HEK293 (cell line): ENCODE results near the gene LRP1-AS.

Source experiments
- GFI1B ChIP-seq: fragments of 450-650 bp; formaldehyde crosslinking; IDR thresholded peaks from 2 replicates; pipeline ENCODE4 v1.5.1; 2016; ENCODE audit warnings: missing biosample characterization, missing genetic modification characterization
- GLI4 ChIP-seq: fragments of 450-650 bp; formaldehyde crosslinking; IDR thresholded peaks from 2 replicates; pipeline ENCODE4 v1.5.1; 2016; ENCODE audit warnings: missing biosample characterization, missing genetic modification characterization
- WT1 ChIP-seq: fragments of 450-650 bp; formaldehyde crosslinking; IDR thresholded peaks from 2 replicates; pipeline ENCODE4 v1.5.1; 2016; ENCODE audit warnings: missing biosample characterization, missing genetic modification characterization
- ZBTB17 ChIP-seq: fragments of 450-650 bp; formaldehyde crosslinking; IDR thresholded peaks from 2 replicates; pipeline ENCODE4 v1.5.1; 2016; ENCODE audit warnings: missing biosample characterization, missing genetic modification characterization
- ZFHX2 ChIP-seq: fragments of 450-650 bp; formaldehyde crosslinking; conservative IDR thresholded peaks from 2 replicates; pipeline ENCODE4 v1.5.1; 2016; ENCODE audit warnings: missing biosample characterization, missing genetic modification characterization
- ZNF112 ChIP-seq: fragments of 450-650 bp; formaldehyde crosslinking; IDR thresholded peaks from 2 replicates; pipeline ENCODE4 v1.5.0; 2017; ENCODE audit warnings: missing biosample characterization, missing genetic modification characterization
- ZNF121 ChIP-seq: fragments of 450-650 bp; formaldehyde crosslinking; IDR thresholded peaks from 2 replicates; pipeline ENCODE4 v1.5.1; 2016; ENCODE audit warnings: missing biosample characterization, missing genetic modification characterization
- ZNF140 ChIP-seq: fragments of 450-650 bp; formaldehyde crosslinking; IDR thresholded peaks from 2 replicates; pipeline ENCODE4 v1.5.1; 2016; ENCODE audit warnings: missing biosample characterization, missing genetic modification characterization
- ZNF202 ChIP-seq: fragments of 450-650 bp; formaldehyde crosslinking; IDR thresholded peaks from 2 replicates; pipeline ENCODE4 v1.5.1; 2016; ENCODE audit warnings: missing biosample characterization, missing genetic modification characterization, borderline replicate concordance
- ZNF24 ChIP-seq: fragments of 450-650 bp; formaldehyde crosslinking; IDR thresholded peaks from 2 replicates; pipeline ENCODE4 v1.5.1; 2016; ENCODE audit warnings: missing biosample characterization, missing genetic modification characterization
- ZNF266 ChIP-seq: fragments of 450-650 bp; formaldehyde crosslinking; IDR thresholded peaks from 2 replicates; pipeline ENCODE4 v1.5.1; 2016; ENCODE audit warnings: missing biosample characterization, missing genetic modification characterization, low read depth
- ZNF335 ChIP-seq: fragments of 450-650 bp; formaldehyde crosslinking; conservative IDR thresholded peaks from 2 replicates; pipeline ENCODE4 v1.5.1; 2016; ENCODE audit warnings: missing biosample characterization, missing genetic modification characterization
- ZNF423 ChIP-seq: fragments of 450-650 bp; formaldehyde crosslinking; IDR thresholded peaks from 2 replicates; pipeline ENCODE4 v1.5.1; 2016; ENCODE audit warnings: missing biosample characterization, missing genetic modification characterization
- ZNF433 ChIP-seq: fragments of 450-650 bp; formaldehyde crosslinking; IDR thresholded peaks from 2 replicates; pipeline ENCODE4 v1.5.1; 2016; ENCODE audit warnings: missing biosample characterization, missing genetic modification characterization, low read depth
- ZNF544 ChIP-seq: fragments of 450-650 bp; formaldehyde crosslinking; IDR thresholded peaks from 2 replicates; pipeline ENCODE4 v1.5.0; 2017; ENCODE audit warnings: missing biosample characterization, missing genetic modification characterization
- ZNF548 ChIP-seq: fragments of 450-650 bp; formaldehyde crosslinking; IDR thresholded peaks from 2 replicates; pipeline ENCODE4 v1.5.1; 2016; ENCODE audit warnings: missing biosample characterization, missing genetic modification characterization
- ZNF561 ChIP-seq: fragments of 450-650 bp; IDR thresholded peaks from 2 replicates; pipeline ENCODE4 v1.5.1; 2018; ENCODE audit warnings: missing biosample characterization, missing genetic modification characterization, borderline replicate concordance
- ZNF596 ChIP-seq: fragments of 450-650 bp; IDR thresholded peaks from 2 replicates; pipeline ENCODE4 v1.5.0; 2018; ENCODE audit warnings: missing biosample characterization, mild to moderate bottlenecking, missing genetic modification characterization, moderate library complexity
- ZNF785 ChIP-seq: fragments of 450-650 bp; formaldehyde crosslinking; IDR thresholded peaks from 2 replicates; pipeline ENCODE4 v1.5.1; 2016; ENCODE audit warnings: missing biosample characterization, missing genetic modification characterization
- ZNF791 ChIP-seq: fragments of 450-650 bp; formaldehyde crosslinking; IDR thresholded peaks from 2 replicates; pipeline ENCODE4 v1.5.1; 2016; ENCODE audit warnings: missing biosample characterization, missing genetic modification characterization
- ZSCAN16 ChIP-seq: fragments of 450-650 bp; formaldehyde crosslinking; IDR thresholded peaks from 2 replicates; pipeline ENCODE4 v1.5.1; 2016; ENCODE audit warnings: missing biosample characterization, missing genetic modification characterization
- TF ChIP-seq, protein P1 (sequence below): fragments of 450-650 bp; formaldehyde crosslinking; IDR thresholded peaks from 2 replicates; pipeline ENCODE4; 2016; ENCODE audit warnings: missing biosample characterization, missing genetic modification characterization
- TF ChIP-seq, protein P2 (sequence below): fragments of 450-650 bp; formaldehyde crosslinking; IDR thresholded peaks from 2 replicates; pipeline ENCODE4 v1.5.1; 2016; ENCODE audit warnings: missing biosample characterization, missing genetic modification characterization
- TF ChIP-seq, protein P3 (sequence below): fragments of 450-650 bp; formaldehyde crosslinking; IDR thresholded peaks from 2 replicates; pipeline ENCODE4 v1.5.1; 2016; ENCODE audit warnings: missing biosample characterization, missing genetic modification characterization
- TF ChIP-seq, protein P4 (sequence below): fragments of 450-650 bp; formaldehyde crosslinking; IDR thresholded peaks from 2 replicates; pipeline ENCODE4 v1.5.0; 2017; ENCODE audit warnings: missing biosample characterization, missing genetic modification characterization, borderline replicate concordance
- TF ChIP-seq, protein P5 (sequence below): fragments of 450-650 bp; formaldehyde crosslinking; IDR thresholded peaks from 2 replicates; pipeline ENCODE4 v1.5.1; 2016; ENCODE audit warnings: missing biosample characterization, missing genetic modification characterization
- TF ChIP-seq, protein P6 (sequence below): fragments of 450-650 bp; formaldehyde crosslinking; IDR thresholded peaks from 2 replicates; pipeline ENCODE4 v1.5.1; 2016; ENCODE audit warnings: missing biosample characterization, missing genetic modification characterization
- TF ChIP-seq, protein P7 (sequence below): fragments of 450-650 bp; formaldehyde crosslinking; IDR thresholded peaks from 2 replicates; pipeline ENCODE4 v1.5.1; 2016; ENCODE audit warnings: missing biosample characterization, missing genetic modification characterization

The LRP1-AS gene

DNA sequence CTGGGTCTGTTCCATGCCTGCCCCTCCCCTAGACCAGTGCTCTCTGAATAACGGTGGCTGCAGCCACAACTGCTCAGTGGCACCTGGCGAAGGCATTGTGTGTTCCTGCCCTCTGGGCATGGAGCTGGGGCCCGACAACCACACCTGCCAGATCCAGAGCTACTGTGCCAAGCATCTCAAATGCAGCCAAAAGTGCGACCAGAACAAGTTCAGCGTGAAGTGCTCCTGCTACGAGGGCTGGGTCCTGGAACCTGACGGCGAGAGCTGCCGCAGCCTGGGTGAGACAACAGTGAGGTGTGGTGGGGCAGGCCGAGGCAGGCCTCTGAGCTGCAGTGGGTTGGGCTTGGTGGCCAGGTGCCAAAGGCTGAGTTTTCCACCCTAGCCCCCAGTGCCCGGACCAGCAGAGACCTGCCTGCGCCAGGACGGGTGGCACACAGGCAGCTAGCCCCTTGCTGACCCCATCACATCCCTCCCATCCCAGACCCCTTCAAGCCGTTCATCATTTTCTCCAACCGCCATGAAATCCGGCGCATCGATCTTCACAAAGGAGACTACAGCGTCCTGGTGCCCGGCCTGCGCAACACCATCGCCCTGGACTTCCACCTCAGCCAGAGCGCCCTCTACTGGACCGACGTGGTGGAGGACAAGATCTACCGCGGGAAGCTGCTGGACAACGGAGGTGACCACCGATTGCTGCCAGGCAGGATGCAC is 28.2 kb upstream of the LRP1-AS start (continued):
- TF ChIP-seq, protein P1, sequence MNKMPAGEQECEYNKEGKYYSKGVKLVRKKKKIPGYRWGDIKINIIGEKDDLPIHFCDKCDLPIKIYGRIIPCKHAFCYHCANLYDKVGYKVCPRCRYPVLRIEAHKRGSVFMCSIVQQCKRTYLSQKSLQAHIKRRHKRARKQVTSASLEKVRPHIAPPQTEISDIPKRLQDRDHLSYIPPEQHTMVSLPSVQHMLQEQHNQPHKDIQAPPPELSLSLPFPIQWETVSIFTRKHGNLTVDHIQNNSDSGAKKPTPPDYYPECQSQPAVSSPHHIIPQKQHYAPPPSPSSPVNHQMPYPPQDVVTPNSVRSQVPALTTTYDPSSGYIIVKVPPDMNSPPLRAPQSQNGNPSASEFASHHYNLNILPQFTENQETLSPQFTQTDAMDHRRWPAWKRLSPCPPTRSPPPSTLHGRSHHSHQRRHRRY (tag by site-specific recombination), result no peak
- TF ChIP-seq ZNF433 (tag by site-specific recombination) (no peak), ZNF544 (tag by site-specific recombination) (no peak), ZSCAN16 (tag by site-specific recombination) (no peak), ZNF335 (tag by site-specific recombination) (peak; percentile 72), ZNF791 (no peak), ZNF785 (tag by site-specific recombination) (no peak), ZNF596 (tag by site-specific recombination) (no peak), ZNF548 (tag by site-specific recombination) (no peak), WT1 (no peak), ZNF112 (tag by site-specific recombination) (no peak), ZNF561 (tag by site-specific recombination) (no peak), ZBTB17 (tag by site-specific recombination) (peak; percentile 99), ZNF121 (0 out of 2 replicates have a peak, but pooled peaks have one; percentile 36), ZFHX2 (tag by site-specific recombination) (no peak; the same call in 1 of the 2 replicates), GFI1B (tag by site-specific recombination) (no peak), ZNF266 (tag by site-specific recombination) (no peak), ZNF423 (tag by site-specific recombination) (no peak), GLI4 (tag by site-specific recombination) (no peak), ZNF24 (tag by site-specific recombination) (peak; percentile 56; the same call in 1 of the 2 replicates), ZNF140 (tag by site-specific recombination) (no peak), ZNF202 (tag by site-specific recombination) (no peak)
- TF ChIP-seq, protein P2, sequence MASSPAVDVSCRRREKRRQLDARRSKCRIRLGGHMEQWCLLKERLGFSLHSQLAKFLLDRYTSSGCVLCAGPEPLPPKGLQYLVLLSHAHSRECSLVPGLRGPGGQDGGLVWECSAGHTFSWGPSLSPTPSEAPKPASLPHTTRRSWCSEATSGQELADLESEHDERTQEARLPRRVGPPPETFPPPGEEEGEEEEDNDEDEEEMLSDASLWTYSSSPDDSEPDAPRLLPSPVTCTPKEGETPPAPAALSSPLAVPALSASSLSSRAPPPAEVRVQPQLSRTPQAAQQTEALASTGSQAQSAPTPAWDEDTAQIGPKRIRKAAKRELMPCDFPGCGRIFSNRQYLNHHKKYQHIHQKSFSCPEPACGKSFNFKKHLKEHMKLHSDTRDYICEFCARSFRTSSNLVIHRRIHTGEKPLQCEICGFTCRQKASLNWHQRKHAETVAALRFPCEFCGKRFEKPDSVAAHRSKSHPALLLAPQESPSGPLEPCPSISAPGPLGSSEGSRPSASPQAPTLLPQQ (tag by site-specific recombination), result peak; percentile 51; the same call in 1 of the 2 replicates
- TF ChIP-seq, protein P3, sequence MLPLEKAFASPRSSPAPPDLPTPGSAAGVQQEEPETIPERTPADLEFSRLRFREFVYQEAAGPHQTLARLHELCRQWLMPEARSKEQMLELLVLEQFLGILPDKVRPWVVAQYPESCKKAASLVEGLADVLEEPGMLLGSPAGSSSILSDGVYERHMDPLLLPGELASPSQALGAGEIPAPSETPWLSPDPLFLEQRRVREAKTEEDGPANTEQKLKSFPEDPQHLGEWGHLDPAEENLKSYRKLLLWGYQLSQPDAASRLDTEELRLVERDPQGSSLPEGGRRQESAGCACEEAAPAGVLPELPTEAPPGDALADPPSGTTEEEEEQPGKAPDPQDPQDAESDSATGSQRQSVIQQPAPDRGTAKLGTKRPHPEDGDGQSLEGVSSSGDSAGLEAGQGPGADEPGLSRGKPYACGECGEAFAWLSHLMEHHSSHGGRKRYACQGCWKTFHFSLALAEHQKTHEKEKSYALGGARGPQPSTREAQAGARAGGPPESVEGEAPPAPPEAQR (tag by site-specific recombination), result no peak
- TF ChIP-seq, protein P4, sequence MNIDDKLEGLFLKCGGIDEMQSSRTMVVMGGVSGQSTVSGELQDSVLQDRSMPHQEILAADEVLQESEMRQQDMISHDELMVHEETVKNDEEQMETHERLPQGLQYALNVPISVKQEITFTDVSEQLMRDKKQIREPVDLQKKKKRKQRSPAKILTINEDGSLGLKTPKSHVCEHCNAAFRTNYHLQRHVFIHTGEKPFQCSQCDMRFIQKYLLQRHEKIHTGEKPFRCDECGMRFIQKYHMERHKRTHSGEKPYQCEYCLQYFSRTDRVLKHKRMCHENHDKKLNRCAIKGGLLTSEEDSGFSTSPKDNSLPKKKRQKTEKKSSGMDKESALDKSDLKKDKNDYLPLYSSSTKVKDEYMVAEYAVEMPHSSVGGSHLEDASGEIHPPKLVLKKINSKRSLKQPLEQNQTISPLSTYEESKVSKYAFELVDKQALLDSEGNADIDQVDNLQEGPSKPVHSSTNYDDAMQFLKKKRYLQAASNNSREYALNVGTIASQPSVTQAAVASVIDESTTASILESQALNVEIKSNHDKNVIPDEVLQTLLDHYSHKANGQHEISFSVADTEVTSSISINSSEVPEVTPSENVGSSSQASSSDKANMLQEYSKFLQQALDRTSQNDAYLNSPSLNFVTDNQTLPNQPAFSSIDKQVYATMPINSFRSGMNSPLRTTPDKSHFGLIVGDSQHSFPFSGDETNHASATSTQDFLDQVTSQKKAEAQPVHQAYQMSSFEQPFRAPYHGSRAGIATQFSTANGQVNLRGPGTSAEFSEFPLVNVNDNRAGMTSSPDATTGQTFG (tag by site-specific recombination), result no peak
- TF ChIP-seq, protein P5, sequence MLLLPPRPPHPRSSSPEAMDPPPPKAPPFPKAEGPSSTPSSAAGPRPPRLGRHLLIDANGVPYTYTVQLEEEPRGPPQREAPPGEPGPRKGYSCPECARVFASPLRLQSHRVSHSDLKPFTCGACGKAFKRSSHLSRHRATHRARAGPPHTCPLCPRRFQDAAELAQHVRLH, result no peak
- TF ChIP-seq, protein P6, sequence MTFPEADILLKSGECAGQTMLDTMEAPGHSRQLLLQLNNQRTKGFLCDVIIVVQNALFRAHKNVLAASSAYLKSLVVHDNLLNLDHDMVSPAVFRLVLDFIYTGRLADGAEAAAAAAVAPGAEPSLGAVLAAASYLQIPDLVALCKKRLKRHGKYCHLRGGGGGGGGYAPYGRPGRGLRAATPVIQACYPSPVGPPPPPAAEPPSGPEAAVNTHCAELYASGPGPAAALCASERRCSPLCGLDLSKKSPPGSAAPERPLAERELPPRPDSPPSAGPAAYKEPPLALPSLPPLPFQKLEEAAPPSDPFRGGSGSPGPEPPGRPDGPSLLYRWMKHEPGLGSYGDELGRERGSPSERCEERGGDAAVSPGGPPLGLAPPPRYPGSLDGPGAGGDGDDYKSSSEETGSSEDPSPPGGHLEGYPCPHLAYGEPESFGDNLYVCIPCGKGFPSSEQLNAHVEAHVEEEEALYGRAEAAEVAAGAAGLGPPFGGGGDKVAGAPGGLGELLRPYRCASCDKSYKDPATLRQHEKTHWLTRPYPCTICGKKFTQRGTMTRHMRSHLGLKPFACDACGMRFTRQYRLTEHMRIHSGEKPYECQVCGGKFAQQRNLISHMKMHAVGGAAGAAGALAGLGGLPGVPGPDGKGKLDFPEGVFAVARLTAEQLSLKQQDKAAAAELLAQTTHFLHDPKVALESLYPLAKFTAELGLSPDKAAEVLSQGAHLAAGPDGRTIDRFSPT, result peak; percentile 80
- TF ChIP-seq, protein P7, sequence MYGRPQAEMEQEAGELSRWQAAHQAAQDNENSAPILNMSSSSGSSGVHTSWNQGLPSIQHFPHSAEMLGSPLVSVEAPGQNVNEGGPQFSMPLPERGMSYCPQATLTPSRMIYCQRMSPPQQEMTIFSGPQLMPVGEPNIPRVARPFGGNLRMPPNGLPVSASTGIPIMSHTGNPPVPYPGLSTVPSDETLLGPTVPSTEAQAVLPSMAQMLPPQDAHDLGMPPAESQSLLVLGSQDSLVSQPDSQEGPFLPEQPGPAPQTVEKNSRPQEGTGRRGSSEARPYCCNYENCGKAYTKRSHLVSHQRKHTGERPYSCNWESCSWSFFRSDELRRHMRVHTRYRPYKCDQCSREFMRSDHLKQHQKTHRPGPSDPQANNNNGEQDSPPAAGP (tag by site-specific recombination), result peak; percentile 81
